Measurements from ENCODE around the gene MAFG.
A peak's percentile ranks its signal among the peaks of the same experiment; 100 is the strongest.

Gene MAFG

GRCh38 chr17:81940538-81941483 lies 13.3 kb upstream of the MAFG start:
- Histone ChIP-seq H3K36me3 (ENCODE audit: insufficient read depth, insufficient read length, low read length) (peaks cover 2% of the 10 kb centered on the region), H3K27me3 (ENCODE audit: insufficient read depth, insufficient read length) (peaks cover 41% of the 10 kb centered on the region), H3K9me3 (ENCODE audit: insufficient read depth, low read length) (no peaks in the 10 kb centered on the region), H3K4me1 (ENCODE audit: insufficient read depth, insufficient read length) (peaks cover 18% of the 10 kb centered on the region), H3K9ac (ENCODE audit: insufficient read length, low read depth) (peak overlapping the region; percentile 44), H3K4me3 (ENCODE audit: insufficient read length, low read depth) (no peak overlapping the region)
- DNase-seq (ENCODE audit: low read depth, low spot score): no peak
- TF ChIP-seq YY1 (IDR thresholded peaks at IDR 0.05; ENCODE audit: insufficient read depth, insufficient read length): no peak
- no peak for TF ChIP-seq SUZ12 (IDR thresholded peaks at IDR 0.05; ENCODE audit: extremely low read depth, insufficient read depth, insufficient read length)
- no peak for TF ChIP-seq ZNF274 (IDR thresholded peaks at IDR 0.05; ENCODE audit: low read depth, low read length)

DNA sequence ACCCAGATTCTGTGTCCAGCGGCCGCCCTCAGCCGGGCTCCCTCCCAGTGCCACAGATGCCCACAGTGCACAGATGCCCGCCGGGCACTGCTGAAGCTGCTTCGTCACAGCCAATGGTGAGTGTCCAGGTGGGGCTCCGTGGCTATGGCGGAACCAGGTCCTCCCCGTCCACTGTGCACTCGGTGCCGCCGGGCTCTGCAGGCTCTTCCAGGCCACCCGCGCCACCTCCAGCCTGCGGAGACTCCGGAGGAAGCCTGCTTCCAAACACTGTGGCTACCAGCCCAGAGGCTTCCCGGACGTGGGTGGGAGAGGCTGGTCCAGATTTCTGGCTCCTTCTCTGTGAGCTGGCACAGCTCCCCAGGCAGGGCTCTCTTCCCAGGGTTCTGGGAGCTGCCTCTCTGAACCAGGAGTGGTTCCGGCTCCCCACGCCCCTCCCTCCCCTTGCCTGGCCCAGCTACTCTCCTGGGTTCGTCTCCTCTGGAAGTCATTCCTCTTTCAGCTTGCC lies 12.4 kb upstream of the MAFG start:
- DNase-seq (ENCODE audit: low read depth, low spot score): no peak
- Histone ChIP-seq H3K36me3 (ENCODE audit: insufficient read depth, insufficient read length, low read length) (peaks cover 11% of the 10 kb centered on the region), H3K27me3 (ENCODE audit: insufficient read depth, insufficient read length) (peaks cover 41% of the 10 kb centered on the region), H3K9ac (ENCODE audit: insufficient read length, low read depth) (peak overlapping the region; percentile 26), H3K4me1 (ENCODE audit: insufficient read depth, insufficient read length) (peaks cover 26% of the 10 kb centered on the region), H3K4me3 (ENCODE audit: insufficient read length, low read depth) (no peak overlapping the region), H3K9me3 (ENCODE audit: insufficient read depth, low read length) (no peaks in the 10 kb centered on the region)
- TF ChIP-seq YY1 (IDR thresholded peaks at IDR 0.05; ENCODE audit: insufficient read depth, insufficient read length) (no peak), ZNF274 (IDR thresholded peaks at IDR 0.05; ENCODE audit: low read depth, low read length) (no peak), SUZ12 (IDR thresholded peaks at IDR 0.05; ENCODE audit: extremely low read depth, insufficient read depth, insufficient read length) (no peak)

- Histone ChIP-seq H3K9ac (ENCODE audit: insufficient read length, low read depth) (peak overlapping the region; percentile 32), H3K4me3 (ENCODE audit: insufficient read length, low read depth) (no peak overlapping the region), H3K36me3 (ENCODE audit: insufficient read depth, insufficient read length, low read length) (peaks cover 18% of the 10 kb centered on the region), H3K9me3 (ENCODE audit: insufficient read depth, low read length) (no peaks in the 10 kb centered on the region), H3K27me3 (ENCODE audit: insufficient read depth, insufficient read length) (peaks cover 41% of the 10 kb centered on the region), H3K4me1 (ENCODE audit: insufficient read depth, insufficient read length) (peaks cover 26% of the 10 kb centered on the region)
- no peak for TF ChIP-seq SUZ12 (IDR thresholded peaks at IDR 0.05; ENCODE audit: extremely low read depth, insufficient read depth, insufficient read length)
- no peak for TF ChIP-seq ZNF274 (IDR thresholded peaks at IDR 0.05; ENCODE audit: low read depth, low read length)
- no peak for TF ChIP-seq YY1 (IDR thresholded peaks at IDR 0.05; ENCODE audit: insufficient read depth, insufficient read length)
- no peak for DNase-seq (ENCODE audit: low read depth, low spot score)
Observed at GRCh38 chr17:81939218-81939617, 11.7 kb upstream of the MAFG start.

- DNase-seq (ENCODE audit: low read depth, low spot score): no peak
- peak overlapping the region; percentile 61 for H3K9ac ChIP-seq (ENCODE audit: insufficient read length, low read depth)
- H3K9me3 ChIP-seq (ENCODE audit: insufficient read depth, low read length): no peaks in the 10 kb centered on the region
- peaks cover 28% of the 10 kb centered on the region for H3K27me3 ChIP-seq (ENCODE audit: insufficient read depth, insufficient read length)
- H3K4me1 ChIP-seq (ENCODE audit: insufficient read depth, insufficient read length): peaks cover 20% of the 10 kb centered on the region
- H3K4me3 ChIP-seq (ENCODE audit: insufficient read length, low read depth): peak overlapping the region; percentile 11
- no peak for TF ChIP-seq SUZ12 (IDR thresholded peaks at IDR 0.05; ENCODE audit: extremely low read depth, insufficient read depth, insufficient read length)
- TF ChIP-seq ZNF274 (IDR thresholded peaks at IDR 0.05; ENCODE audit: low read depth, low read length): no peak
- no peak for TF ChIP-seq YY1 (IDR thresholded peaks at IDR 0.05; ENCODE audit: insufficient read depth, insufficient read length)
- H3K36me3 ChIP-seq (ENCODE audit: insufficient read depth, insufficient read length, low read length): peaks cover 35% of the 10 kb centered on the region
Observed at GRCh38 chr17:81935709-81936084, 8.2 kb upstream of the MAFG start.

- H3K9ac ChIP-seq (ENCODE audit: insufficient read length, low read depth): peak overlapping the region; percentile 61
- no peaks in the 10 kb centered on the region for H3K9me3 ChIP-seq (ENCODE audit: insufficient read depth, low read length)
- peaks cover 36% of the 10 kb centered on the region for H3K36me3 ChIP-seq (ENCODE audit: insufficient read depth, insufficient read length, low read length)
- peaks cover 20% of the 10 kb centered on the region for H3K4me1 ChIP-seq (ENCODE audit: insufficient read depth, insufficient read length)
- no peak for DNase-seq (ENCODE audit: low read depth, low spot score)
- peak overlapping the region; percentile 12 for H3K4me3 ChIP-seq (ENCODE audit: insufficient read length, low read depth)
- peaks cover 22% of the 10 kb centered on the region for H3K27me3 ChIP-seq (ENCODE audit: insufficient read depth, insufficient read length)
- TF ChIP-seq YY1 (IDR thresholded peaks at IDR 0.05; ENCODE audit: insufficient read depth, insufficient read length): no peak
- TF ChIP-seq SUZ12 (IDR thresholded peaks at IDR 0.05; ENCODE audit: extremely low read depth, insufficient read depth, insufficient read length): no peak
- no peak for TF ChIP-seq ZNF274 (IDR thresholded peaks at IDR 0.05; ENCODE audit: low read depth, low read length)
Observed at GRCh38 chr17:81934850-81935708, 7.5 kb upstream of the MAFG start.

- DNase-seq (ENCODE audit: low read depth, low spot score): no peak
- H3K4me3 ChIP-seq (ENCODE audit: insufficient read length, low read depth): no peak overlapping the region
- H3K36me3 ChIP-seq (ENCODE audit: insufficient read depth, insufficient read length, low read length): peaks cover 43% of the 10 kb centered on the region
- H3K4me1 ChIP-seq (ENCODE audit: insufficient read depth, insufficient read length): peaks cover 22% of the 10 kb centered on the region
- H3K9me3 ChIP-seq (ENCODE audit: insufficient read depth, low read length): no peaks in the 10 kb centered on the region
- peaks cover 14% of the 10 kb centered on the region for H3K27me3 ChIP-seq (ENCODE audit: insufficient read depth, insufficient read length)
- H3K9ac ChIP-seq (ENCODE audit: insufficient read length, low read depth): no peak overlapping the region
- TF ChIP-seq SUZ12 (IDR thresholded peaks at IDR 0.05; ENCODE audit: extremely low read depth, insufficient read depth, insufficient read length) (no peak), YY1 (IDR thresholded peaks at IDR 0.05; ENCODE audit: insufficient read depth, insufficient read length) (no peak), ZNF274 (IDR thresholded peaks at IDR 0.05; ENCODE audit: low read depth, low read length) (no peak)
Observed at GRCh38 chr17:81934098-81934757, 6.7 kb upstream of the MAFG start.

Data from NT2/D1 (cell line).